ENCODE results near the gene EIF4B.
"Not testable (repeated sequence)": the region's sequence is repeated elsewhere in the genome, so short reads cannot be mapped to it uniquely, and the experiment has no call there.

Gene EIF4B

GRCh38 chr12:53005215-53005985 is 856 bp upstream of the EIF4B start:
- Histone ChIP-seq H3K27ac (peak overlapping the region; percentile 67), H3K36me3 (replicated peaks) (peaks cover 9% of the 10 kb centered on the region), H3K27me3 (replicated peaks) (no peaks in the 10 kb centered on the region), H3K4me3 (ENCODE audit: low read depth, low read length) (peak overlapping the region; percentile 100)
- in situ Hi-C loops (cut with HindIII; ENCODE audit: low pct_ligation_motif_present, low sequenced_read_pairs) = no loop called here
- DNase-seq = peak; percentile 5
- TF ChIP-seq, protein P1, sequence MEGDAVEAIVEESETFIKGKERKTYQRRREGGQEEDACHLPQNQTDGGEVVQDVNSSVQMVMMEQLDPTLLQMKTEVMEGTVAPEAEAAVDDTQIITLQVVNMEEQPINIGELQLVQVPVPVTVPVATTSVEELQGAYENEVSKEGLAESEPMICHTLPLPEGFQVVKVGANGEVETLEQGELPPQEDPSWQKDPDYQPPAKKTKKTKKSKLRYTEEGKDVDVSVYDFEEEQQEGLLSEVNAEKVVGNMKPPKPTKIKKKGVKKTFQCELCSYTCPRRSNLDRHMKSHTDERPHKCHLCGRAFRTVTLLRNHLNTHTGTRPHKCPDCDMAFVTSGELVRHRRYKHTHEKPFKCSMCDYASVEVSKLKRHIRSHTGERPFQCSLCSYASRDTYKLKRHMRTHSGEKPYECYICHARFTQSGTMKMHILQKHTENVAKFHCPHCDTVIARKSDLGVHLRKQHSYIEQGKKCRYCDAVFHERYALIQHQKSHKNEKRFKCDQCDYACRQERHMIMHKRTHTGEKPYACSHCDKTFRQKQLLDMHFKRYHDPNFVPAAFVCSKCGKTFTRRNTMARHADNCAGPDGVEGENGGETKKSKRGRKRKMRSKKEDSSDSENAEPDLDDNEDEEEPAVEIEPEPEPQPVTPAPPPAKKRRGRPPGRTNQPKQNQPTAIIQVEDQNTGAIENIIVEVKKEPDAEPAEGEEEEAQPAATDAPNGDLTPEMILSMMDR (IDR thresholded peaks at IDR 0.05; ENCODE audit: low read depth, low read length, missing control alignments) = no peak

DNA sequence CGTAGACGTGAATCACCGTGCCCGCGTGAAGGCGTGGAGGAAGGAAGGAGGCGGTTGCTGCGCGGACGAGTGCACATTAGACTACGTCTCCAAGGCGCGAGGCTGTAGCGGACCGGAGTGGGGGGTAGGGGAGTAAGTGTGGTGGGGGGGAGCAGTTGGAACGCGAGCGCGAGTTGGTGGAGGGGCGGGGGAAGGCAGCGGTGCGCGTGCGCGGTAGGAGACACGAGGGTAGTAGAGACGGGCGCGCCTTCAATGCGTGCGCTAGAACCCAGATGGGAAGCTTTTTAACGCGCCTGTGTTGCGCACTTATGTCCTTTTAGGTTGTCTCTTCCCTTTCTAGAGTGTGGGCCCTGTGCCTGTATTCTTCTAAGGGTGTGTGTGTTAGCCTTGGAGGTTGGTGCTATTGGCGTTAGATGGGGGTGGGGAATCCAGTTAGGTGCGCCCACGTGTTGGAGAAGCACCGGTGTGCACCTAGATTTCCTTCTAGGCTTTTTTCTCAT is 604 bp downstream of the EIF4B start:
- peak overlapping the region; percentile 92 for H3K27ac ChIP-seq
- H3K36me3 ChIP-seq (replicated peaks) = peaks cover 17% of the 10 kb centered on the region
- peak; percentile 59 for DNase-seq
- peak overlapping the region; percentile 100 for H3K4me3 ChIP-seq (ENCODE audit: low read depth, low read length)
- TF ChIP-seq, protein P1 (IDR thresholded peaks at IDR 0.05; ENCODE audit: low read depth, low read length, missing control alignments) = no peak
- no peaks in the 10 kb centered on the region for H3K27me3 ChIP-seq (replicated peaks)
- in situ Hi-C loops (cut with HindIII; ENCODE audit: low pct_ligation_motif_present, low sequenced_read_pairs) = no loop called here

GRCh38 chr12:53007343-53007742 is 1.1 kb downstream of the EIF4B start:
- TF ChIP-seq, protein P1 (IDR thresholded peaks at IDR 0.05; ENCODE audit: low read depth, low read length, missing control alignments) = no peak
- H3K4me3 ChIP-seq (ENCODE audit: low read depth, low read length) = peak overlapping the region; percentile 100
- in situ Hi-C loops (cut with HindIII; ENCODE audit: low pct_ligation_motif_present, low sequenced_read_pairs) = no loop called here
- peak overlapping the region; percentile 92 for H3K27ac ChIP-seq
- no peak for DNase-seq
- no peaks in the 10 kb centered on the region for H3K27me3 ChIP-seq (replicated peaks)
- peaks cover 17% of the 10 kb centered on the region for H3K36me3 ChIP-seq (replicated peaks)

DNA sequence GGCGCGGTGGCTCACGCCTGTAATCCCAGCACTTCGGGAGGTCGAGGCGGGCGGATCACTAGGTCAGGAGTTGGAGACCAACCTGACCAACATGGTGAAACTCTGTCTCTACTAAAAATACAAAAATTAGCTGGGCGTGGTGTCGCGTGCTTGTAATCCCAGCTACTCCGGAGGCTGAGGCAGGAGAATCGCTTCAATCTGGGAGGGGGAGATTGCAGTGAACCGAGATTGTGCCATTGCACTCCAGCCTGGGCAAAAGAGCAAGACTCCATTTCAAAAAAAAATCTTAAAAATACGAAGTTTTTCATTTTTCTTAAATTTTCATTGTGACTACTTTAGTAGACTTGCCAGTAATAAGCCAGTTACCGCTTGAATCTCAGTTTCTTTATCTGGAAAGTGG is 2.5 kb downstream of the EIF4B start:
- H3K36me3 ChIP-seq (replicated peaks) = peaks cover 21% of the 10 kb centered on the region
- in situ Hi-C loops (cut with HindIII; ENCODE audit: low pct_ligation_motif_present, low sequenced_read_pairs); H3K27me3 ChIP-seq (replicated peaks); DNase-seq; H3K27ac ChIP-seq; H3K4me3 ChIP-seq (ENCODE audit: low read depth, low read length): not testable (repeated sequence)

DNA sequence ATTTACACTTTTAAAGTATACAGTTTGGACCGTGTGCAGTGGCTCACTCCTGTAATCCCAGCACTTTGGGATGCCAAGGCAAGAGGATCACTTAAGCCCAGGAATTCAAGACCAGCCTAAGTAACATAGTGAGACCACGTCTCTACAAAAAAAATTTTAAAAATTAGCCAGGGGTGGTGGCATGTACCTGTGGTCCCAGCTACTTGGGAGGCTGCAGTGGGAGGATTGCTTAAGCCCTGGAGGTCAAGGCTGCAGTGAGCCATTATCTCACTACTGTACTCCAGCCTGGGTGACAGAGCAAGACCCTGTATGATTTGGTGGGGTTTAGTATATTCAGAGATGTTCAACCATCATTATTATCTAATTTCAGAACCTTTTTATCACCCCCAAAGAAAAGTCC is 4.7 kb downstream of the EIF4B start:
- DNase-seq = no peak
- peaks cover 21% of the 10 kb centered on the region for H3K36me3 ChIP-seq (replicated peaks)
- no peak overlapping the region for H3K27ac ChIP-seq
- no peaks in the 10 kb centered on the region for H3K27me3 ChIP-seq (replicated peaks)
- in situ Hi-C loops (cut with HindIII; ENCODE audit: low pct_ligation_motif_present, low sequenced_read_pairs) = no loop called here
- TF ChIP-seq, protein P1 (IDR thresholded peaks at IDR 0.05; ENCODE audit: low read depth, low read length, missing control alignments) = no peak
- no peak overlapping the region for H3K4me3 ChIP-seq (ENCODE audit: low read depth, low read length)

GRCh38 chr12:53011889-53012288 is 5.6 kb downstream of the EIF4B start:
- TF ChIP-seq, protein P1 (IDR thresholded peaks at IDR 0.05; ENCODE audit: low read depth, low read length, missing control alignments) = no peak

More at GRCh38 chr12:53011889-53012288, 5.6 kb downstream of the EIF4B start:
- in situ Hi-C loops (cut with HindIII; ENCODE audit: low pct_ligation_motif_present, low sequenced_read_pairs) = no loop called here
- no peak overlapping the region for H3K4me3 ChIP-seq (ENCODE audit: low read depth, low read length)
- no peak overlapping the region for H3K27ac ChIP-seq
- DNase-seq = no peak
- no peaks in the 10 kb centered on the region for H3K27me3 ChIP-seq (replicated peaks)
- H3K36me3 ChIP-seq (replicated peaks) = peaks cover 31% of the 10 kb centered on the region

Data from brain microvascular endothelial cell (primary cell).